Measurements from ENCODE around the gene DEFB124.
"Not testable (repeated sequence)": the region's sequence is repeated elsewhere in the genome, so short reads cannot be mapped to it uniquely, and the experiment has no call there.

DEFB124 gene

DNA sequence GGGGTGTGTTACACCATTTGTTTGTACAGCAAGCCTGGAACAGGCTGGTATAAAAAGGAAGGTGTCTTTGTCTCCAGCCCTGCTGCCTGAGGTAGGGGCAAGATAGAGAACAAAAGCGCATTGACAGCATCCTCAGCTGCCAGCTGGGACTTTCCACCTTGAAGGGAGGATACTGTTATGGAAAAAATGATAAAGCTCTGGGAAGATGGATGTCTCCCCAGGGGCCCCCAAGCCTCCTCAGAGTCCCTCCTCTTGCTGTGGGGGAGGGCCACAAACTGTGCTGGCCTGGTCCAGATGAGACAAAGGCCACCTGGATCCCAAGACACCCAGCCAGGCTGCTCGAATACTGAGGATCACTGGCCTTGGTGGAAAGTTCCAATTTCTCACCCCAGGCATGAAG lies 13.2 kb upstream of the DEFB124 start:
- no peak for FAIRE-seq

DNA sequence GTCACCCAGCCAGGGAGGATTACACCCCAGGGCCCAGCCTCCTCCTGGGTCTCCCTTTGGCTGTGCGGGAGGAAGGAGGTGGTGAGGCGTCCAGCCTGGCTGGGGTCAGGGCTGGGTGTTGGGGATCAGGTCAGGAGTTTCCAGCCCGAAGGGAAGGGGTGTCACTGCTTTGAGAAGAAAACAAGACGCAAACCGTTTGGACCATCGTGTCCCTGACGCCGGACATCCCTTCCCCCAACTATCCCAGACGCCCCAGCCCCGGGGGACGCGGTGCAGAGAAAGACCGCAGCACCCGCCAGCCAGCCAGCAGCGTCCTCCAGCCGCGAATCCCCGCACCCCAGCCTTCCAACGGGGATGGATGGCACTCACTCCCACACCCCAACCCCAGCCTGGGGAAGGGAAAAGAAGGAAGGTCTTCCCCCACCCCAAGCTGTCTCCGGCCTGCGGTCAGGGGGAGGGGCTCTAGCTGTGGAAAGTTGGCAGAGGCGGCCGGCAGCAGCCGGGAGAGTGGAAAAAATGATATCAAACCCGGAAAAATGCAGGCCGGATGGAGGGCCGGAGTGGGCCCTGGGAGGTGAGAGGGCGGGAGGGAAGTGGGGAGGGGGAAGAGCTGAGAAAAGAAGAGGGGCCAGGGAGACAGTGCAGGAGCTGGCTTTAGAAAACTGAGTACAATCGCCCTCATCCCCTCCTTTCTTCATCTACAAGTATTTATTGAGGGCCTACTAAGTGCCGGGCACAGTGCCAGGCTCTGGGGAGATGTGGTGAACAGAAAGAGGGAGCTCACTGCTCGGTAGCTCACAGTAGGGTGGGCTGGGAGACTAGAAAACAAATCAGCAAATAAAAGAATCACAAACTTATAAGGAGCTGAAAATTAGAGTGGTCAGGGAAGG lies 10.8 kb upstream of the DEFB124 start:
- no peak for FAIRE-seq

DNA sequence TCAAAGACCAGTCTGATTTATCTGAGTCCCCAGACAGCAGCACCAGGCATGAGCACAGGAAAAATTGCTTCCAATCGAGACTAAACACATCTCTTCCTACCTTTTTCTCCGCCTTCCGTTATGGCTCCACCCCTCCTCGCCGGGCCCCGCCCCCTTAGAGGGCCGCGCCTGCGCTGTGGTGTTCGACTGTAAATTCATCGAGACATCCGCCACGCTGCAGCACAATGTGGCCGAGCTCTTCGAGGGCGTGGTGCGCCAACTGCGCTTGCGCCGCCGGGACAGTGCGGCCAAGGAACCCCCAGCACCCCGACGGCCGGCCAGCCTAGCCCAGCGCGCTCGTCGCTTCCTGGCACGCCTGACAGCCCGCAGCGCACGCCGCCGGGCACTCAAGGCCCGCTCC lies 9.1 kb upstream of the DEFB124 start:
- FAIRE-seq: no peak

DNA sequence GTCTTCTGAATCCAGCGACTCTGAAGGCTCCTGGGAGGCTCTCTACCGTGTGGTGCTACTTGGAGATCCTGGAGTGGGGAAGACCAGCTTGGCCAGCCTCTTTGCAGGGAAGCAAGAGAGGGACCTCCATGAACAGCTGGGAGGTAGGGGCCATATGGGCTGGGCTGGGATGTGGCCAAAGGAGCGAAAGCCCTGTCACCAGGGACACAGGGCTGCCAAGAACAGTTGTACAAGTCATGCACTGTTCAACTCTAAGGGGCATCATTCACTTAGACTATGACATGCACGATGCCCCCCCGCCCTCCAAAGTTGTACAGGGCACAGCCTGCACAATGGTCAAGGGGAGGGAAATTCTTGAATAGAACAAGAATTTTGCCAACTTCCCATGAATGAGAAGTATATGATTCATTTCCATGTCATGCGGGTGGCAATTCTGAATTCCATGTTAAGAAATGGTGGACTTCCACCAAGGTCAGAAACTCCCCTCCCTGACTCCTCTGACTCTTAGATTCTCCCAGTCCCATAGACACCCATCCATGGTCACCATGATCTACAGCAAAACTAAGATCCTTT lies 1.8 kb upstream of the DEFB124 start:
- FAIRE-seq: no peak

DNA sequence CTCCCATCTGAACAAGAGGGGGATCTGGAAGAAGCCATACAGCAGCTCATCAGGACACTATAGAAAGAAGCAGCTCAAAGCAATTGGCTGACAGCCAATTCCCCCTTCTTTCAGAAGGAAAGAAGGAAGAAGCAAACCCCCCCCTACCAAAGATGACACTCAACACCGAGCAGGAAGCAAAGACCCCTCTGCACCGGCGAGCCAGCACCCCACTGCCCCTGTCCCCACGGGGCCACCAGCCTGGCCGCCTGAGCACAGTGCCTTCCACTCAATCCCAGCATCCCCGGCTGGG lies 1.3 kb upstream of the DEFB124 start:
- no peak for FAIRE-seq

DNA sequence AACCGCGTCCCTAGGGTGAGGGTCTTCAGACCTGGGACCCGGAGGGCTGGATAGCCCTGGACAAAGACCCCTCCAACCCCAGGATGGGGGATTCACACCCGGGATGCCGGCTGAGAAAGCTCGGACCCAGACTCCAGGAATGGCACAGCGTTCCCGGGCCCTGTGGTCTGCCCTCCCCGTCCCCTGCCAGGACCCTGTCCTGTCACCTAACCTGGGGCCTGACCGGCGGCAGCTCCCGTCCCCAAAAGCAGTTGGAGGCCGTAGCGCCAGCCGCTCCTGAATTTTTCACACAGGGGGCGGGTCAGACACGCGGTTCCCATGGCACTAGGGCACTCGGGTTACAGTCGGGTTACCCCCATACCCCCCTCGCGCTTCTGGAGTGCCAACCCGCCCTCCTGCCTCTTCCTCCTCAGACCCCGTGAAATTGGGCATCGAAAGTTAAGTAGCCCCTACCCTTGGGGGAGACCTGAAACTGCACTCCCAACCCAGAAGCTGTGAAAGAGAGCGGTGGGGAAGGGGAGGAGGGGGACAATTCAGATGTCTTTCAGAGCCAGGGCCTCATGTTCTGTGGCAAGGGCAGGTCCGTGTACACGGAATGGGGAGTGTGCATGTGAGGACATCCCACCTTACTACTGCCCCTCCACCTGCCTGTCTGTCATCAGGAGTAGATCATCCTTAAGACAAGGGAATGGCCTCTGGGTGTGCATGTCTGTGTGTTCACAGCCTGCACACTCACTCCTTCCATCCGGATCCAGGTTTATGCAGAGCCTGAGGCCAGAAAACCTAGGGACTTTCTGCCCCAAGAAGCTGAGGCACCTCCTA lies 756 bp upstream of the DEFB124 start:
- no peak for FAIRE-seq

DNA sequence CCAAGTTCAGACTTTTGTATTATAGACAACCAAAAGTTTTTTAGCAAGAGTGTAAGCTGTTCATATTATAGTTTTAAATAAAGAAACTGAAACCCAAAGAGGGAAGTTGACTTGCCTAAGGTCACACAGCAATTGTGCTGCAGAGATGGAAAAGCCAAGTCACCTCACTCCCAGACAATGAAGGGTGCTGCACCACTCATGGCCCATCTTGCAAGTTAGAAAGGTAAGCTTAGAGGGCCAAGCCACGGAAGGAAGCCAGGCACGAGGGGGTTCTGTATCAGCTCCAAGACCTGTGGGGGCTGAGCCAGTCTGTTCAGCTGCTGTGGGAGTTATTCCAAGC lies 860 bp downstream of the DEFB124 start:
- no peak for FAIRE-seq

DNA sequence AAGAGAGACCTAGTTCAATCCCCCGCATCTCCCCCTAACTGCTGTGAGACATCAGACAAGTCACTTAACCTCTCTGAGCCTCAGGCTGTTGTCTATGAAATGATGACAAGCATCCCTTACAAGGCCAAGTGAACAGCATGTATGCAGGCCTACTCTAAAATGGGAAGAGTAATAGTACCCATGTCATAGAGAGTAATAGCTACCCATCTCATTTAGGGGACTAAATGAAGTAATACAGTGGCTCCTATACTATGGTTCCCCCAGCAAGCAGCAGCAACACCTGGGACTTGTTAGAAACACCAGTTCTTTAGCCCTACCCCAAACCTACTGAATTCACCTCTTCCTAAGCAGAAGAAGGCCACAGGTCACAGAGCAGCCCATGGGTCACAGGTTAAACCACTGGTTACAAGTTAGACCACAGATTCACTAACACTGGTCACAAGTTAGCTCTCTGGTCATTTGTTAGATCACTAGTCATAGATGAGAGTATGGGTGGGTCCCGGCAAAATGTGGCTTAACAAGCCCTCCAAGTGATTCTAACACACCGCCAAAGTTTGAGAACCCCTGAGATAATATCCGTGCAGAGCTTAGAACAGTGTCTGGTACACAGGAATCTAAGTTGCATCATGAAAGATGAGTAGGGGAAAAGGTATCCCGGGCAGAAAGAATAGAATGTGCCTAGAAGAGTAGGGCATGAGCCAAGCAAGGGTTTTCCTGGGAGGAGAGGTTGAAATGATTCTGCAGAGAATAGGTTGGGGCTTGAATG lies 1.4 kb downstream of the DEFB124 start:
- no peak for FAIRE-seq

DNA sequence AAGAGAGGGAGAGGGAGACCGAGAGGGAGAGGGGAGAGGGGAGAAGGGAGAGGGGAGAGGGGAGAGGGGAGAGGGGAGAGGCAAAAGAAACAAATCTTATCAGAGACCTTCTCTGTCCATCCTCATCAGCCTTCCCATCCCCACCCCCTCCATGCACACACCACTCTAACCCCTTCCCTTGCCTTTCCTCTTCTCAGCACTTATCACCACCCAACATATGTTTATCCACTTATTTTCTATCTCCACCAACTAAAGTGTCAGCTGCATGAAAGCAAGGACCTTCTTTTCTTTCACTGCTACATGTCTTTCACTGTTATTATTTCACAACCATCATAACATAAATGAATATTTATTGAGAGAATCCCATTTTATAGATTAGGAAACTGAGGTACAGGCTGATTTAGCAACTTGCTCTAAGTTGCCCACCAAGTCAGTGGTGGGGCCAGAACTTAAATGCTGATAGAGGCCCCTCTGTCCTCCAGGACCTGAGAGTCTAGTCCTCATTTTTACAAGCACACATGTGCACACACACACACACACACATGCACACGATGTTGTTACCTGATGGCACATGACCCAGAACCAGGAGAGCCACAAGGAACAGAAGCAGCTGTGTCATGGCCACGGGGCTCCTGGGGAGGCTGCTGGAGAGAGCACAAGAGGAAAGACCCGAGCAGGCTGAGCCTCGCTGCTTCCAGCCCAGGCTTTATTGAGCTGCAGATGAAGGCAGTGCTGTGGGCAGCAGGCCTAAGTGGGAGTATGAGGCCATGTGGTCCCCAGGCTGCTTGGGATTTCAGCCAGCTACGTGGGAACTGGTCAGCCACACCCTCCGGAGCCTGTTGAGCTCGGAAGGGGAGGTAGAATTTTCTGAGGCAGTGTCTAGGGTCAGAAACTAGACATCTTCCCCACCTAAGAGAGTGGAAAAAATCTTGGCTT lies 2.3 kb downstream of the DEFB124 start:
- no peak for FAIRE-seq

DNA sequence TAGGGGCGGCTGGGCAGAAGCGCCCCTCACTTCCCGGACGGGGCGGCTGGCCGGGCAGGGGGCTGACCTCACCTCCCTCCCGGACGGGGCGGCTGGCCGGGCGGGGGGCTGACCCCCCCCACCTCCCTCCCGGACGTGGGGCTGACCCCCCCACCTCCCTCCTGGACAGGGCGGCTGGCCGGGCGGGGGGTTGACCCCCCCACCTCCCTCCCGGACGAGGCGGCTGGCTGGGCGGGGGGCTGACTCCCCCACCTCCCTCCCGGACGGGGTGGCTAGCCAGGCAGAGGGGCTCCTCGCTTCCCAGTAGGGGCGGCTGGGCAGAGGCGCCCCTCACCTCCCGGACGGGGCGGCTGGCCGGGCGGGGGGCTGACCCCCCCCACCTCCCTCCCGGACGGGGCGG lies 4.0 kb downstream of the DEFB124 start:
- not testable (repeated sequence) for FAIRE-seq

DNA sequence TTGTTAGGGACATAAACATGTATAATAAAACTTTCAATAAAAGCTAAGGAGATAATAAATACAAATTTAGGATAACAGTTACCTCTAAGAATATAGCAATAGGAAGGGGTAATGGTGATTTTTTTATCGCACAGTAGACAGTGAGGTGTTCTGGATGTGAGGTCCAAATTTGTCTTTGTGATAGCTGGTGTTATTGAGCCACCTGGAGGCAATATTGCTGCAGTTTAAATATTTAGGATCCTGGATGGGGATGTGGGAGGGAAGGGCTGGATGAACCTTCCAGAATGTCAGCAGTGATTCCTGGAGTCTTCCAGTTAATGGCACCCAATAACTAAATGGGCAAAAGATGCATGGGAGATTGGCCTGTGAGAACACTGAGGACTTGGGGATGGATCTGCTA lies 20.6 kb downstream of the DEFB124 start:
- no peak for FAIRE-seq

DNA sequence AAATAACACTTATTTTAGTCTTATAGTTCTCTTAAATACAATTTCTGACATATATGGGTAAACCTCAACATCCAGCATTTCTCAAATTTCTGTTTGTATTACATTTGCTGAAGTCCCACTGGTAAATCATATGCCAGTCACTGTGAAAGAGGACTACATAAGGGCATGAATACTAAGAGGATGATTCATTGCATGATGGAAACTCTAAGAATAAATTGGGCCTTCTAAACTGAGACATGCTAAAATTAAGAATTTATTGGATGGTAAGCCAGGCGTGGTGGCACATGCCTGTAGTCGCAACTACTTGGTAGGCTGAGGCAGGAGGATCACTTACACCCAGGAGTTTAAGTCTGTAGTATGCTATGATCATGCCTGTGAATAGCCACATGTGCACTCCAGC lies 22.4 kb downstream of the DEFB124 start:
- no peak for FAIRE-seq

DNA sequence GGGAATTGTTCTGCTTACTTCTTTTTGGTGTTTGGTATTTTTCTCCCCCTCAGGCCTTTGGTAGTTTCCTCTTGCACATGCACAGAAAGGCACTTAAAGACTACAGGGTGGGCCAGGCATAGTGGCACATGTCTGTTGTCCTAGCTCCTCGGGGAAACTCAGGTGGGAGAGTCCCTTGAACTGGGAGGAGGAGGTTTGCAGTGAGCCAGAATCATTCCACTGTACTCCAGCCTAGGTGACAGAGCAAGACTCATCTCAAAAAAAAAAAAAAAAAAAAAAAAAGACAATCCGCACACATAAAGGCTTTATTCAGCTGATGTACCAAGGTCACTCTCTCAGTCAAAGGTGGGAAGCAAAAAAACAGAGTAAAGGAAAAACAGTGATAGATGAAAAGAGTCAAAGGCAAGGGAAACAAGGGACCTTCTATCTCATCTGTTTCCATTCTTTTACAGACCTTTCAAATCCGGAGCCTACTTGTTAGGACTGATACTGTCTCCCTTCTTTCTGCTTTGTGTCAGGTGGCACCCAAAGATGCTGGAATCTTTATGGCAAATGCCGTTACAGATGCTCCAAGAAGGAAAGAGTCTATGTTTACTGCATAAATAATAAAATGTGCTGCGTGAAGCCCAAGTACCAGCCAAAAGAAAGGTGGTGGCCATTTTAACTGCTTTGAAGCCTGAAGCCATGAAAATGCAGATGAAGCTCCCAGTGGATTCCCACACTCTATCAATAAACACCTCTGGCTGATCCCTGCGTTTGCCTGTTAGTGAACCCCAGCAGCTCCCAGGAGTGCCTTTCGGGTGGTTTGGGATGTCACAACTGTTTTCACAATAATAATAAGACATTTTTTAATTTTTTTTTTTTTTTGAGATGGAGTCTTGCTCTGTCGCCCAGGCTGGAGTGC lies 25.2 kb downstream of the DEFB124 start:
- FAIRE-seq: no peak

DNA sequence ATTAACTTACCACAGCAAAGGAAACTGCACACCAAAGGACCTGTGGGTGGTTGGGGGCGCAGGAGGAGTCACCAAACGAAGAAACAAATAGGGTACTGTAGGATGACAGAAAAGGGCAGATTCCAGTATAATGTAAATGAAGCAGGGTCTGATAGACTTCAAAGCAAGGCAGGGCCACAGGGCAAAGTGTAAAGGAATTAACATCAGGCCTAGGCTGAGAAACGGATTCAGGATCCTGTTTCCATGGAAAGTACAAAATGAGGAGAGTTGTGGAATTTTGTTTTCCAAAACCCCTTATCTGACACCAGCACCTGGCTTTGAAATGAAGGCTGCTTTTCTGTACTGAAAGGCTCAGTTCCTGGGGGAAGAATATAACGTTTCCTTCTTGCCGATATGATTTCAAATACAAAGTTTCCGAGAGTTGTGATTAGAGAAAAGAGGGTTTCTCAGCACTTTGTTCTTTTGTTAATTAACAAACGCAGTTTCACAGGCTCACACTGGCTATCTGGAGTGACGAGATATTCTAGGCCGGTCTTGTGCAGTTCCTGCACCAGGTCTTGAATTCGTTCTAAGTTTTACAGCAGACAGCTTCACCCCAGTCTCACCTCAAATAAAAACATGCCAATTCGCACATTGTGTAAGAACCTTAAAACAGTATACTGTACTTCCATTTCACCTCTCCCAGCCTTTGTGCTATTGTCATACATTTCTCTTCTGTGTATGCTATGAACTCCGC lies 28.7 kb downstream of the DEFB124 start:
- FAIRE-seq: no peak

DNA sequence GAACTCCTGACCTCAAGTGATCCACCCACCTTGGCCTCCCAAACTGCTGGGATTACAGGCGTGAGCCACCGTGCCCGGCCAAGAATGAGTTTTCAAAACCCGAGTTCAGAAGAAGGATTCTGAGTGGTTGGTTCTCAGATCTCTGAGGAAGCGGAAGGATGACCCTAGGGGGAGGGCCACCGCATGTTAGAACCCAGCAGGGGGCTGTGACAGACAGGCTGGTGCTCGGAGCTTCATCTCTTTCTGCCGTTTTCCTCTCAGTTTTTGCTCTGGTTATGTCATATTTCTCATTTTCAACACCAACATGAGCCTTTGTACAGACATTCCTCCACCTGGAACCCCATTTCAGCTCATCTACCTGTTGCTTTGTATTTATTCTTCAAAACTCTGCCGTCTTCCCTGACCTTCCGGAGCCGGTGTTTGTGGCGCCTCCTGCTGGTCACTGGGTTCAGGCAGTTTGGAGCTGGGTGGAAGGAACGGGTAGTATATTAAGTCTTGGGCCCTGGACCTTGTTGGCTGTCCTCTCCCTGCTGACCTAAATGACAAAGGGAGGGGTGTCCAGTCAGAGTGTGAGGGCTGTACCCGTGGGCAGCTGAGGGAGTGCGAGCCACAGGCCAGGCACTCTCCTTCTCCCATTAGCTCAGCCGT lies 34.8 kb downstream of the DEFB124 start, which contains the start of gene DEFB123:
Gene DEFB123 (plus strand): TSS at position 621 of the 648 bp plus-strand sequence. CDS start 67 bp downstream, outside the sequence.
- no peak for FAIRE-seq

DNA sequence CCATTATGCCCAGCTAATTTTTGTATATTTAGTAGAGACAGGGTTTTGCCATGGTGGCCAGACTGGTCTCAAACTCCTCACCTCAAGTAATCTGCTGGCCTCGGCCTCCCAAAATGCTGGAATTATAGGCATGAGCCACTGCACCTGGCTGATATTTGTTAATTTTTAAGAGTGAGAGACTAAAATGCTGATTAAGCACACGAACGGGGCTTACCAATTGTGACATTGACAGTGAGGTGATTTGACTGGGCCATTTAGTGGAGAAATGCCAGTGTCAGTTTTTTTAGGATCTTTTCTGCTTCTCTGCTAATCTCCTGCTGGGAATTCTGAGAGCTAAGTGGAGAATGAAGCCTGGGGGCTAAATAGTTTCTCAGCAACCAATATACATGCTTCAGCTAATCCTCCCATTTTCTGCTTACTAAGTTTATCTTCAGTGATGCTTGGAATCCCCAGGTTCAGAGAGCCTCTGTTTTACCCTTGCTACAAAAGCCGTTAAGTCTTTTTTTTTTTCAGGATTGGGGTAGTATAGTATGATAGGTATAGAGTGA lies 44.3 kb downstream of the DEFB124 start:
- FAIRE-seq: no peak

DNA sequence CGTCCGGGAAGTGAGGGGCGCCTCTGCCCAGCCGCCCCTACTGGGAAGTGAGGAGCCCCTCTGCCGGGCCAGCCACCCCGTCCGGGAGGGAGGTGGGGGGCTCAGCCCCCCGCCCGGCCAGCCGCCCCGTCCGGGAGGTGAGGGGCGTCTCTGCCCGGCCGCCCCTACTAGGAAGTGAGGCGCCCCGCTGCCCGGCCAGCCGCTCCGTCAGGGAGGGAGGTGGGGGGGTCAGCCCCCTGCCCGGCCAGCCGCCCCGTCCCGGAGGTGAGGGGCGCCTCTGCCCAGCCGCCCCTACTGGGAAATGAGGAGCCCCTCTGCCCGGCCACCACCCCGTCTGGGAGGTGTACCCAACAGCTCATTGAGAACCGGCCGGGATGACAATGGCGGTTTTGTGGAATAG lies 47.4 kb downstream of the DEFB124 start:
- FAIRE-seq: not testable (repeated sequence)

DNA sequence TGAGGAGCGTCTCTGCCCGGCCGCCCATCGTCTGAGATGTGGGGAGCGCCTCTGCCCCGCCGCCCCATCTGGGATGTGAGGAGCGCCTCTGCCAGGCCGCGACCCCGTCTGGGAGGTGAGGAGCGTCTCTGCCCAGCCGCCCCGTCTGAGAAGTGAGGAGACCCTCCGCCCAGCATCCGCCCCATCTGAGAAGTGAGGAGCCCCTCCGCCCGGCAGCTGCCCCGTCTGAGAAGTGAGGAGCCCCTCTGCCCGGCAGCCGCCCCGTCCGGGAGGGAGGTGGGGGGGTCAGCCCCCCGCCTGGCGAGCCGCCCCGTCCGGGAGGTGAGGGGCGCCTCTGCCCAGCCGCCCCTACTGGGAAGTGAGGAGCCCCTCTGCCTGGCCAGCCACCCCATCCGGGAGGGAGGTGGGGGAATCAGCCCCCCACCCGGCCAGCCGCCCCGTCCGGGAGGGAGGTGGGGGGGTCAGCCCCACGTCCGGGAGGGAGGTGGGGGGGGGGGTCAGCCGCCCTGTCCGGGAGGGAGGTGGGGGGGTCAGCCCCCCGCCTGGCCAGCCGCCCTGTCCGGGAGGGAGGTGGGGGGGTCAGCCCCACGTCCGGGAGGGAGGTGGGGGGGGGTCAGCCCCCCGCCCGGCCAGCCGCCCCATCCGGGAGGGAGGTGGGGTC lies 47.9 kb downstream of the DEFB124 start:
- not testable (repeated sequence) for FAIRE-seq

DNA sequence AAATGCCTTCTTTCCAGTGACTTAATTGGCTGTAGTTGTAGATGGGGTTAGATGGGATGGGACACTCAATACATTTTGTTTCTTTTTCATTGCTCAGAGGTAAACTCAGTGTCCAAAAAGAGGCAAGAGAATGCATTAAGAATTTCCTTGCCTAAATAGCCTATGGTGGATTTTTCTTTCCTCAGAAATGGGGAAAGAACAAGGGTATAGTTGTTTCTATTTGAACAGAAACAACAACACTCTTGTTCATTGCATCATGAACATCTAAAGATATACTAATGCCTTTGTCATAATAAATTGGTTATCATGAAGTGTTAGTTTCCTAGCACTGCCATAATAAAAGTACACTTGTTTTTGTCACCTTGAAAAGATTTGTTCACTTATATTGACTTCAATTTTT lies 49.1 kb downstream of the DEFB124 start:
- FAIRE-seq: no peak

Data from TTC549 (cell line).